Measurements from ENCODE around the gene C8B.

The C8B gene

DNA sequence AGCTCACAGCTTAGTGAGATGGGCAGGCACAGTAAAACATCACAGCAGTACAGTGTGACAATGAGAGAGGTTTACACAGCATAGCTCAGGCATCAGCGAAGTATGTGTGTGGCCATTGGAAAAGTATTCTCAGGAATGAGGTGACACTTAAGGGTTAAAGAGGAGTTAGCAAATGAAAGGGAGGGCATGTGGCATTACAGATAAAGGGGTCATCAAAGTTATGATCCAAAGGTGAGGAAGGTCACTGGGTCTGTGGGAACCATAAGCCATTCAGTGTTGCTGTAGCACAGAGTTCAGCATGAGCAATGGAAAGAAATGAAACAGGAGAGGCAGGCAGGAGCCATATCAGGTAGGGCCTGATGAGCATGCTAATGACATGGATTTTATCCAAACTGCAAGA is 4.5 kb upstream of the C8B start:
- no peak for DNase-seq (ENCODE audit: low read depth)

DNA sequence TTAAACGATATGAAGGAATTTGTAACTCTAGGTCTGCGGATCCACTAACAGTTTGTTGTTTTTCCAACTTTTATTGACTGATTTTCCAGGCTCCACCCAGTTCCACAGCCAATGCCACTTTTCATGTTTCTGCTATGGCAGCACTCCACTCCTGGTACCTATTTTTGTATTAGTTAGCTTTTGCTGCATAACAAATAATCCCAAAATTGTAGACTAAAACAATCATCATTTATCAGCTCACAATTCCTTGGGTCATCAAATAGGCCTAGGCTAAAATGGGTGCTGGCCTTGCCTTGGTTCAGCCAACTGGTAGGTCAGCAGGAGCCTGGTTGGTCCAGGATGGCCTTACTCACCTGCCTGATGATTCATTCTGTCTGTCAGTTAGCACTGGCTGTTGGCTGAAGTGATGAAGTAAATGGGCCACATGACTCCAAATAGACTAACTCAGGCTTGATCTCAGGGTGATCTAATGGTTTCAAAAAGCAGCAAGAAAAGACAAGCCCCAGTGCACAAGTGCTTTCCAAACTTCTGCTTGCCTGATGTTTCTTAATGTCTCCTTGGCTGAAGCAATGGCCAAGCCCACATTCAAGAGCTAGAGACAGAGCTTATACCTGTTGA is 3.2 kb upstream of the C8B start:
- DNase-seq (ENCODE audit: low read depth), result no peak

DNA sequence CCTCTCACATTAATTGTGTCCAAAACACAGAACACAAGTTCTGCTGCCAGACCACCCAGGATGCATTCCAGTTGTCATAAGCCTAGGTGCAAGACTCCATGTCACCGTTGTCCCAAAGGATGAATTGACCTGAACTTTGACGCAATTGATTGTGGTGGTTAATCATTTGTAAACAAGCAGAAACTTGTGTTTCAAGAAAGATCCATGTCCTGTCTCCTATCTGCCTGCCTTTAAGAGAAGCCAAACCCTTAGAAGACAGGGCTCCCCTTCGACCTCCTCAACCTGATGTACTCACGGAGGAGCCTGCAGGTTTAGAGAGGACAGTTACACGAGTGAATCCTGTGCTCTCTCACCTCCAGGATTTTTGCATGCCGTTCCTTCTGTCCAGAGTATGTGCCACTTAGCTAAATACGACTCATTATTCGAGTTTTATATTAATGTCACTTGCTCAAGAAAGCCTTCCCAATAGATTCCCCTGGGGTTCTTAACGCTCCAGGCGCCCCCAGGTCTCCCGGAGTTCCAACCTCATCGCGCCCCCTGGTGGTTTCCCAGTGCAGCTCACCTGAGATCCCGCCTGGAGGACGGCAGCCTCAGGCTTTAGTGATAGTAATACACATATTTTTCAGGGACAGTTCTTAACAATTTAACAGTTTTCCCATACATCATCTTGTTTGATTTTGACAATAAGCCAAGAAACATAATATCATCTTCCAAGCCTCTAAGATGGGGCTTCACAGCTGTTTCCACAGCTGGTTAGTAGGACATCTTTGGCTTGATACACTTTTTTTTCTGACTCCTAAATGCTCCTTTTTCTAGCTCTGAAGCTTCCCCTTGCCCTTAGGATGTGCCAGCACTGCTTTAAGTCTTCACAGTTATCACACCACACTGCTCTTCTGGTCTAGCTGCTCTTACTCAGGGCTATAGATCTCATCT is 2.4 kb upstream of the C8B start:
- no peak for DNase-seq (ENCODE audit: low read depth)

DNA sequence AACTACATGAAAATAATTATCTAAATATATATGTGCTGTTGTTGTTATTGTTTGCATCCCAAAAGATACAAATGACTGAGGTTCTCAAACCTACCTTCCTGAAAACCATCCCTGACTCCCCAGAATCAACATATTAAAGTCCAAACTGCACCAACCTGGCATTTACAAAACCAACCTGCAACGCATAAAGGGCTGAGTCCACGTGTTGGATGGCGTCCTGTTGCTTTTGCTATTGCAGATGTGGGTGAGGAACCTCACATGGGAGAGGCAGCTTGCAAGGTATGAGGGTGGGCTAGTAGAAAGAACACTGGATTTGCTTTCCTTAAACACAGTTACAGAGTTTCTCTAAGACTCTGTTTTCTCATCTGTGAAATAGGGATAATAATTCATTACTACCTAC is 1.5 kb upstream of the C8B start:
- no peak for DNase-seq (ENCODE audit: low read depth)

DNA sequence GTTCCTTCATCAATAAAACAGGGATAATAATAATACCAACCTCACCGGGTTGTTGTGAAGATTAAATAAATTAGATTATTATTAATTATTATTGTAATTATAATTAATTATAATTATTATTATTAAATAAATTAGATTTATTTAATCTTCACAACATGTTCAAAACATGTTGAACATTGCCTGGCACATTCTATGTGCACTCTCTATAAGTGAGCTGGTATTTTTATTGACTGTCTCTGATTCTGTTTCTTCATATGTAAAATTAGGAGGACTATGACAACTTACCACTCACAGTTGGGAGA is 834 bp upstream of the C8B start:
- DNase-seq (ENCODE audit: low read depth), result no peak

DNA sequence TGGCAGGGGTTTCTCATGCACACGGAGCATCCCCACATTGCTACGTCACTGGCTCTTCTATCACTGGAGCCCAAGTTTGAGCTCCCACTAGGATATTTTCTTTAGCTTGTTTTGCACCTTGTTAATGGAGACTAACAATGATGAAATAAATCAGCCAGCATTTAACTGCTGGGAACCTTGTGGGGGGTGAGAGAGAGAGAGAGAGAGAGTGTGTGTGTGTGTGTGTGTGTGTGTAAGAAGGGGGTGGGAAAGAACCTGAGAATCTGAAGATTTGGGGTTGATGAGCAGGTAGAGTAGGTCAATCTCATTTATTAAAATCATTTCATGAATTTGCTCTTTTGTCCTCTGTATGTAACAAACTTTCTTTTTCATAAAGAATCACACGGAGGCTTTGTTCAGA is 624 bp downstream of the C8B start:
- DNase-seq (ENCODE audit: low read depth), result no peak

DNA sequence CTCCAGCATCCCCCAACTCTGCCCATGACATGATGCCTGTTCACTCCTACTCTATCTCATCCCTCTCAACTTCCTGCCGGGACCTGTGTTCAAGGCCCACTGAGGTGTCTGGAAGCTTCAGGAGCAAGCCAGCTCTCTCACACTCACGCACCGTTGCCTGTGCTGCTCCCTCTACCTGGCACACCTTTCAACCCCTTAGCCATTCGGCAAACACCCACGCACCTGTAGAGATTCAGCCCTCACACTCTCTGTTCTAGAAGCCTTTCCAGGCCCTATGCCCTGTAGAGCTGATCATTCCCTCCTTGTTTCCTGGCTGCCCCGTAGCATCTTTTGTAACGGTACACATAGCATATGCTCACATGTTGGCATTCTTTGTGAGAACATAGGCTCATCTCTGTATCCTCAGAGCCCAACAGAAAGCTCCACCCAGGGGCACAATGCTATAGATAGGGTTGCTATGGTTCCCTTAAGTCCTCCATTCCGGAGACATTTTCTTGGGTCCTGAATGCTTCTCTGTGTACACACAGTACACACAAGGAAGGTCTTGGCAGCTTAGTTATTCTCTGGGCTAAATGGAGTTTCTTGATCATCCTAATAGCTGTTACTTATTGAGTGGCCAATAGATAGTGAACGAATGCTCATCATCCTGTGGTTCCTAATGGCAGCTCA is 1.3 kb downstream of the C8B start:
- DNase-seq (ENCODE audit: low read depth), result no peak

DNA sequence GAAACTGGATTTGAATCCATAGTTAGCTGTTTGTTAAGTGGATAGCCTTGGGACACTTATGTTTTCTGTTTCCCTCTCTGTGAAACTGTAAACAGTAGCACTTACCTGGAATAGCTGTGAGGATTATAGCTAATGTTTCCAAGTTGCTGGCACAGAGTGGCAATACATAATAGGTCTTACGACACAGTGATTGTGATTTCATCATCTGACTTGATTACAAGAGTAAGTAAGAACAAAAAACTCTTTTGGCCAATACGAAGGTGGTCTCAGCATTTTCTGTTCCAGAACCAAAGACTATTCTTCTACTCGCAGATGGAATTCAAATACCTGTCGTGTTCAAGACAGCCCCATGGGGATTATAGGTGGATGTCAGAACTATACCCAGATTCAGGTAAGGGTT is 2.1 kb downstream of the C8B start:
- DNase-seq (ENCODE audit: low read depth), result no peak

DNA sequence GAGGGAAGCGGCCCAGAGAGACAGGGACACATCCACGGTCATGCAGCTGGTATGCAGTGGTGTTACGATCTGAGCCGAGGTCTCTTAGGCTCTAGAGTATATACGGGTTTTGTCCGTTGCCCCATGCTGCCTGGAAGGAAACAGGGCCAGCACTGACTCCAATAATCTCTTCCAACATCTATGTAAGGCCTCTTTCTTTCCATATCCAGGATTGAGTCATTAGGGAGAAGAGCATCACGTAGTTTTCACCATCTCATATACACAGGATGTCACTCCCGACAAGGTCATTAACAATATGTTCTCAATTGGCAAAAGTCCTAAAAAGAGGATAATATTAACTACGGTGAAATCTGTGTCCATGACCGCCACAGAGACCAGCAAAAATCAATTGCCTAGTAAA is 4.4 kb downstream of the C8B start:
- DNase-seq (ENCODE audit: low read depth), result no peak

DNA sequence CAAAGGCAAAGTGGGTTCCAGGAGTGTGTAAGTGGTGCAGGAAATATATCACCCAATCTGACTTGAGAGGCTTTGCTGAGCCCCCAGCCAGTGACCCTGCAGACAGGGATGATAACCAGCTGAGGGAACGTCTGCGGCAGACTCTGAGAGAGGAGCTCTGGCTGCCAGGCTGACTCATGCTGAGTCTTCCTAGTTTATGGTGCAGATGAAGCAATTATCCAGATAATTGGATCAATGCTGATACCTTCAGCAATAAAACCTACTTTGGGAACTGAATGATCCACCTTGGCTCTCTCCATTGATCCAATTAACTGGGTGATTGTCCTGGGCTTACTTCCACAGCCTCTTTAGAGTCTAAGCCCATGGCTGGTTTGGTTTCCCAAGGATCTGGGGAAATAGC is 7.3 kb downstream of the C8B start:
- no peak for DNase-seq (ENCODE audit: low read depth)

DNA sequence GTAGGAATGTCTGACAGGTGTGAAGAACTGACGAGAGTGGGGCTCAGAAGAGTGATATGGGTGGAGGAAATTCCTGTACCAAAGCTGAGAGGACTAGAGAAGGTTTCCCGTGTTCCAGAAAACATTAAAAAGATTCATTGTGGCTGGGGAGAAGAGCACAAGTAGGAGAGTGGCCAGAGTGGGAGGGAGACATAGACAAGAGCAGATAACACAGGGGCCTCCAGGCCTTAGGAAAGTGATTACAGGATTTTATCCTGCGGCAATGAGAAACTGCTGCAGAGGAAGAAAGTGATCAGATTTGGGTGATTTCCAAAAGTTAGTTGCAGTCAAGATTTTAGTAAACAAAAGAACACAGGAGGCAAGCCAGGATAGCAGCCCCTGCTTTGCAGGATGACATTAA is 7.9 kb downstream of the C8B start:
- no peak for DNase-seq (ENCODE audit: low read depth)

DNA sequence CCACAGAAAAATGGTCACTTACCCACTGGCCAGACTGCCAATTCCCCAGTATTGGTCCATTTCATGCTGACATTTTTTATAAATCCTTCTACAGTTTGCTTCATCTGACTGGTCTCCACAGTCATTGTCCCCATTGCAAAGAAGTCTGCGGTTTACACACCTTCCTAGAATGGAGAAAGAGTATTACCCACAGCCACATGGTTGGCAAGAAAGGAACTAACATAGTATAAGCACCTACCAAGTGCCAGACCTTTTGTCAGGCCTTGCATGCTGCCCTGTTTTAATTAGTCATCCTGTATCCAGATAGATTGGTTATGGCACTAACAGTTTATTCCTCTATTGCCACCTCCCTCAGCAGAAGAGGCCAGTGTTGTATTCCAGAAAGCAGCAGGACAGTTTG is 11.2 kb downstream of the C8B start:
- no peak for DNase-seq (ENCODE audit: low read depth)

DNA sequence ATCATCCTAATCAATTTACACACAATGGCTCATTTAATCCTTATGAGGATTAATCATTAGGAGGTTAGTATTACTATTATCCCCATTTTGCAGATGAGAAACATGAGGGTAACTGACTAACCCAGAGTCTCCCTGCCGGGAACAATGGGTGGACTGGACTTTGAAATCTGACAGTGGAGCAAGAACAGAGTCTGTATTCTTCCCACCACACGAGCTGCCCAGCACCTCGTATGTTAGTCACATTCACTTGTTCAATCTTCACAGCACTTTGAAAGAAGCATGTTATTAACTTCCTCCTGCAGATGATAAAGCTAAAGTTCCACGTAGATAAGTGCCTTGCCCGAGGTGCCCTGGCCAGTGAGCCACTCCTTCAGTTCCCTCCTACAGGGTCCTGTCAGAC is 12.4 kb downstream of the C8B start:
- DNase-seq (ENCODE audit: low read depth), result no peak

DNA sequence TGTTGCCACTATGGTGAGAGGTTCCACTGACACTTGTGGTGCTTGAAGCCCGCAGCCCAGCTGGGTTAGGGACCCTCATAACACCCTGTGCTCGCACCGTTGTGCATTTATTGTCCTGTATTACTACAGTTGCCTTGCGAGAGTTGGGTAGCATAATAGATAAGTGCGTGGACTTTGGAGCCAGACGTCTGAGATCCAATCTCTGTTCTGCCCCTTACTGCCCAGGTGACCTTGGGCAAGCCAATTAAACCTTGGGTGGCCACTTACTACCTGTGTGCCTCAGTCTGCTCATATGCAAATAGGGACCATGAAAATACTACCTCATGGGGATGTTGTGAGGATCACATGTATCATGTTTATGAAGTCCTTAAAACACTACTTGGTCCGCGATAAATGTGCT is 13.3 kb downstream of the C8B start:
- DNase-seq (ENCODE audit: low read depth), result no peak

DNA sequence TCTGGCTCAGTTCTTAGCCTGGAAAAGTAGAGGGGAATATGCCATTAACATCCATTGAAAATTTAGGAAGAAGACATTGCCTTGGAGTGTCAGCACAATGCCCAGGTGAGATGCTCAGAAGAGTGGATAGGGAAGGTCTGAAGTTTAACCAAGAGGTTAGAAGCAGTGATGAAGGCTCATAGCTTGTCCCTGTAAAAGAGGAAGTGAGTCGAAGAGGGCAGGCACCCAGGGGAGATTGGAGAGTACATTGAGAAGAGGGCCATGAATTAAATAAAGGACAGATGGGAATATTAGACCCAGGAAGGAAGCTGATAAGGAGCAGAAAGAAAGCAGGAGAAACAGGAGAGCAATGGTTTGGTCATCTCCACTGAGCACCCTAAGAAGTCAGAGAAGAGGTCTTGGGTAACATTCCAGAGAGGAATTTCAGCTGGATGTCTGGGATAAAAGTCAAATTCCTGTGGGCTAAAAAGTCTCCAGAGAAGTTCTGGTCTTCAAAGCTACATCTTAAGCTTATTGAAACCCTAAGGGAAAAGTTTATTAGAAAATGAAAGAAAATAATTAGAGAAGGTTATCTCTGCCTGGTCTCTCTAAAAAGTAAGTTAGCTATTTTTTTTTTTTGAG is 17.3 kb downstream of the C8B start:
- DNase-seq (ENCODE audit: low read depth), result no peak

DNA sequence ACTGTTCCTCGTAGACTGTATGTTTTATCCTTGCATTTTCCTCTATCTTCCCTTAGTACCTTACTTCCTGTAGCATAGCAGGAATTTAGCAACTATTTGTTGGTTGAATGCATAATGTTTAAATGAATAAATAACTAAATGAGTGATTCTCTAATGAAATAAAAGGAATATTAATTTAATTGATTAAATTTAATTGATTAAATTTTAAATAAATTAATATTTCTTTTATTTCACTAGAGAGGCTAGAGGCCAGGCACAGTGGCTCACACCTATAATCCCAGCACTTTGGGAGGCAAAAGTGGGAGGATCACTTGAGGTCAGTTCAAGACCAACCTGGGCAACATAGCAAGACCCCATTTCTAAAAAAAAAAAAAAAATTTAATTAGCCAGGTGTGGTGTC is 25.8 kb downstream of the C8B start:
- no peak for DNase-seq (ENCODE audit: low read depth)

DNA sequence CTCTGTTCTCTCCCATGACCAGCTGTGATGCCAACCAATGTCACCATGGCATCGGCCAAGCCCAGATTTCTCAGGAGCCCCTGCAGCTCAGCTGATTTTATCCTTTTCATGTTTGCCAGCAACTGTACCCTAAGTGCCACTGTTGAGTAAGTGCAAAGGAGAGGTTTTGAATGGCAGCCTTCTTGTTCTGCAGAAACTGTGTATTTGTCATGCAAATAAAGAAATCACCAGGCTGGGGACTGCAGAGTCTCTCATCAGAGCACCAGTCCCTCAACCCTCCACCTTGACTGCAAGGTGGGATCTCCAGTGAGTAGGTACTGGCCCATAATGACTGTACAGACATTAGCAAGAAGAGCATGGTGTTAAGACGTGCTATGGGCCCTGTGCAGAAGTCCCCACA is 26.6 kb downstream of the C8B start:
- DNase-seq (ENCODE audit: low read depth), result no peak

DNA sequence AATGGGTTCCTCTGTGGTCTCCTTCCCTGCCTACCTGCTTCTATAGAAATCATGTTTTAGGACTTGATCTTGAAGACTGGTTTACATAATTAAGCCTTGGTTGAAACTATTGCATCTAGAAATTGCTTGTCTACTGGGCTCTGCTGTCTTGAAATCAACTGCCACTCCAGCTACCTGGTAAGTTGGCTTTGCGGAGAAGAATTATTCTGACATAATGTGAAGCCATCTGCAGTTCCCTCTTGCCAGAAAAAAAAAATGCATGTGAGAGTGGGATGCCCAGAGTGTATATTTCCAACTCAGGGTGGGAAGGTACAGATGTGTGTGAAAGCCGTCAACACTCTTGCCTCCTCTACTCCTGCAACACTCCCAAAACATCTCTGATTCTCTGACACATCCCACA is 27.2 kb downstream of the C8B start:
- no peak for DNase-seq (ENCODE audit: low read depth)

DNA sequence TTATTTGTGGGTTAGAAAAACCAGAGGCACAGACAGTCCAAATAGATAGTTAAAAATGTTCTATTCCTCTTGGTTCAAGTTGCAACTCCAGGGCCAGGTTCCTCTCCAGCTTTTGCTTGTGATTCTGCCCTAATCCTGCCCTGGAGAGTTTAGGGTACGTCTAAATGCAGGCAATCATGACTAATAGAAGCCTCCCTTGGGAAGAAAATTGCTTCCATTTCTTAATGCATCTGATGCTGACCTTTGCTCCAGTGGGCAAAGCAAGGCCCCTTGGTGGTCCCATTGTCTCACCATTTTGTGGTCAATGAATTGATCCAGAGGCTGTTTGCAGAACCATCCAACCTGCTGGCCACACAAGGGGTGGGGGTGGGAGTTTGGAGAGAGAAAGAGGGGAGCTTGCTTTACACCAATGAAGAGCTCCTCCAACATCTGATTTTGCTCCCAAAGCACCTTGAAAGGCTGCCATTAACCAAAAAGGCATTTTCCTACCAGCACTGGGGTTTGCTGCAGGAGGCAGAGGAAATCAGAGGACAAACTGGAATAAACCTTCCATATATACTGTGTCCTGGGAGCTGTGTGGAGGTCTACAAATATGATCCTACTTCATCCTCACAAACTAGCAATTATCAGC is 31.3 kb downstream of the C8B start:
- DNase-seq (ENCODE audit: low read depth), result no peak

DNA sequence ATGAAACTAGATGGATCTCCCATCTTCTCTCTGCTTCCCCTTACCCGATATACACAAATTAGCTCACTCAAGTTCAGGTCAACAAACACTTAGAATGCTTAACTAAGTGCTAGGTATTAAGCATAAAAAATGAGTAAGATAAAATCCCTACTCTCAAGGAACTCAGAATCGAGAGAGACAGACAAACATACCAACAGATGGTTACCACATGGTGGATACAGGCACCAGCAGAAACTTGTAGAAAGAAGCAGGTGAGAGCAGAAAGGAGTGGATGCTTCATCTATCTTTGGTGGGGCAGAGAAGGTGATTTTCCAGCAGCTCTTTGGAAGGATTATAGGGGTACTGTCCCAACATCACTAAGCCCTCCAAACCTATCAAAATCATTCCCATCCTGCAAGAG is 32.2 kb downstream of the C8B start:
- DNase-seq (ENCODE audit: low read depth), result no peak

DNA sequence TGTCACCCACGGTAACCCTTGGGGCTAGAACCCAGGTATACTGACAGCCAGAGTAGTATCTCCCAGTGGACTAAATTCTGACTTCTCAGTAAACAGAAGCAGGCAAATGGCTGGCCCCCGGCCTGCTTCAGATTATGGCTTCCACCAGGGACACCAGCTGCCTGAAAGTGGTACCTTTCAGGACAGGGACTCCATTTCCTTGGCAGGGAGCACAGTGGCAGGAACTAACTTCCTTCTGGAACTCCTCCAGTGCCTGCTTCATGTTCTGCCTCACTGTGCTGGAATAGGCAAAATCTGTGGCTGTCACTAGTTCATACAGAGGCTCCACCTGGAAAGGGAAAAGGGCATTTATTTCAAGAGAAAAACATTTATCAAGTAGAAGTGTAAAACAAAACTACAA is 32.7 kb downstream of the C8B start:
- no peak for DNase-seq (ENCODE audit: low read depth)

DNA sequence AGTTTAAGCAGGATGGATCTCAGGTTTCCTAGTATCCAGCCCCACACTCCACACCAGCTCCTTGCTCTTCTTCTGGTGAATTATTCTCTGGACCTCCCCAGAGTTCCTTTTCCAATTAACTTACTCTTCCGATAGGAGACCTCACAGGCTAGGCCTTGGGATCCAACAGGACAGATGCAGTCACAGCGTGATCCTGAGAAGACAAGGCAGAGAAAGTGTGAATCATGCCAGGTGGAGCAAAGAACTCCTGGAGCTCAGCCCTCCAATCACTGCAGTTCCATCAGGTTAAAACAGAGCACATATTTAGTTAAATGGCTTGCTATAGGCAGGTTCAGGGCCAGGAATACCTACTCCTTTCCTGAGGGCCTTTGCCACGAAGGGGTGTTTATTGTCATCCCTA is 34.1 kb downstream of the C8B start:
- no peak for DNase-seq (ENCODE audit: low read depth)

DNA sequence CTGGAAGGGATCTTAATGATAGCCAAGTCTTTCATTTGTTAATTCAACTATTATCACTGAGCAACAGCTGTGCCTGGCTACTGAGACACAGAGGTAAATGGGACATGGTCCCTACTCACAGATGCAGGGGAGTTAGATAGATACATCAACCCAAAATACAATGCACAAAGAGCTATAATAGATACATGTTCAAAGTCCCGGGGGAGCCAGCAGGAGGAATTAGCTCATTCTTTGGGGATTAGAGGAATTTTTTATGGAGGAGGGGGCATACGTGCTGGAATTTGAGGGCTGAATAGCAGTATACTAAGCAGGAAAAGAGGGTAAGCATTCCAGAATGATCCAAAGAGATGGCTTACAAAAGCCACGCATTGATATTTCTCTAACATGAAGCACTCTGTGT is 34.6 kb downstream of the C8B start:
- no peak for DNase-seq (ENCODE audit: low read depth)
